ENCODE data around the gene NOB1. TPM values are rescaled to one million over a fixed set of nuclear protein-coding genes. Genes with fewer than 3 reads are reported as not detected.
A peak's percentile ranks its signal among the peaks of the same experiment; 100 is the strongest.

Gene NOB1
- total RNA-seq, 1 experiment from 2014 or later = 48.3 TPM

DNA sequence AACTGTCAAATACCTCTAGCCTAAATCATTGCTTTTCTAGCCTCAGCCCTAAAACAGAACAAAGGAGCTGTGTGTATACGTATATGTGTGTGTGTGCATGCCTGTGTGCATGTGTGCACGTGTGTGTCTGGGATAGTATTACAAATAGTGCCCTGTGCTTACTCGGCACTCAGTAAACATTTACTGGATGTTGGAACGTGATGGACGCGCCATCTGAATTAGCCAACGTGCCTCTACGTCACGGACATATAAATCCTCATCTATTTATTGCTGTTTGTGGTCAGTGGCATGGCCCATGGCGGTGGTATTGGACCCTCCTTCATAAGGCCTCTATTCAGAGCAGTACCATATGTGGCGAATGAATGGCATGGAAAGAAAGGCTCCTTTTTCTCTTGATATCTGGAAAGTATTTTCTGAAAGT is 44.9 kb upstream of the NOB1 start:
- POLR2A ChIA-PET = no interaction called here
- Histone ChIP-seq H3K4me3 (ENCODE audit: low read depth in 2 of 2, low read length in 2 of 2) (no peak overlapping the region), H3K27ac (ENCODE audit: low read length) (no peak overlapping the region), H3K9me3 (ENCODE audit: control insufficient read depth, insufficient read depth, low read depth, low read length) (no peaks in the 10 kb centered on the region), H3K36me3 (ENCODE audit: control insufficient read depth, insufficient read depth, low read length) (no peaks in the 10 kb centered on the region), H3K4me1 (ENCODE audit: control insufficient read depth, insufficient read depth, low read length) (no peaks in the 10 kb centered on the region), H3K27me3 (ENCODE audit: control insufficient read depth, insufficient read depth, low read length) (no peaks in the 10 kb centered on the region)
- TF ChIP-seq, protein P1, sequence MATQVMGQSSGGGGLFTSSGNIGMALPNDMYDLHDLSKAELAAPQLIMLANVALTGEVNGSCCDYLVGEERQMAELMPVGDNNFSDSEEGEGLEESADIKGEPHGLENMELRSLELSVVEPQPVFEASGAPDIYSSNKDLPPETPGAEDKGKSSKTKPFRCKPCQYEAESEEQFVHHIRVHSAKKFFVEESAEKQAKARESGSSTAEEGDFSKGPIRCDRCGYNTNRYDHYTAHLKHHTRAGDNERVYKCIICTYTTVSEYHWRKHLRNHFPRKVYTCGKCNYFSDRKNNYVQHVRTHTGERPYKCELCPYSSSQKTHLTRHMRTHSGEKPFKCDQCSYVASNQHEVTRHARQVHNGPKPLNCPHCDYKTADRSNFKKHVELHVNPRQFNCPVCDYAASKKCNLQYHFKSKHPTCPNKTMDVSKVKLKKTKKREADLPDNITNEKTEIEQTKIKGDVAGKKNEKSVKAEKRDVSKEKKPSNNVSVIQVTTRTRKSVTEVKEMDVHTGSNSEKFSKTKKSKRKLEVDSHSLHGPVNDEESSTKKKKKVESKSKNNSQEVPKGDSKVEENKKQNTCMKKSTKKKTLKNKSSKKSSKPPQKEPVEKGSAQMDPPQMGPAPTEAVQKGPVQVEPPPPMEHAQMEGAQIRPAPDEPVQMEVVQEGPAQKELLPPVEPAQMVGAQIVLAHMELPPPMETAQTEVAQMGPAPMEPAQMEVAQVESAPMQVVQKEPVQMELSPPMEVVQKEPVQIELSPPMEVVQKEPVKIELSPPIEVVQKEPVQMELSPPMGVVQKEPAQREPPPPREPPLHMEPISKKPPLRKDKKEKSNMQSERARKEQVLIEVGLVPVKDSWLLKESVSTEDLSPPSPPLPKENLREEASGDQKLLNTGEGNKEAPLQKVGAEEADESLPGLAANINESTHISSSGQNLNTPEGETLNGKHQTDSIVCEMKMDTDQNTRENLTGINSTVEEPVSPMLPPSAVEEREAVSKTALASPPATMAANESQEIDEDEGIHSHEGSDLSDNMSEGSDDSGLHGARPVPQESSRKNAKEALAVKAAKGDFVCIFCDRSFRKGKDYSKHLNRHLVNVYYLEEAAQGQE (IDR thresholded peaks at IDR 0.05; ENCODE audit: insufficient read depth in 1 of 2, low read depth in 2 of 2, low read length in 1 of 2) = no peak
- TF ChIP-seq SIN3A (IDR thresholded peaks at IDR 0.05; ENCODE audit: borderline replicate concordance, insufficient read depth, low read depth, low read length) = no peak
- no peak for TF ChIP-seq TCF7L2 (IDR thresholded peaks at IDR 0.05; ENCODE audit: low read depth, low read length)
- no peak for TF ChIP-seq POLR2AphosphoS5 (IDR thresholded peaks at IDR 0.05; ENCODE audit: low read depth, low read length)
- ATAC-seq (no peak), DNase-seq (ENCODE audit: low read depth, low spot score) (no peak)
- BruUV-seq (replicated peaks) = no TSS peak
- in situ Hi-C loops (cut with HindIII; ENCODE audit: low pct_unique_long_range_greater_than_20kb, low sequenced_read_pairs) = no loop called here
- intact Hi-C loops (cut with micrococcal nuclease; ENCODE audit: unreplicated experiment) = loop anchor here (5.0 kb wide), 1 partner anchor 128 kb away; no protein-coding TSS in a partner anchor
- CTCF ChIA-PET = interaction anchor here (0.6 kb wide), 1 partner anchor 38 kb away, joined by 7 read pairs; the partner anchor contains the start of gene WWP2

DNA sequence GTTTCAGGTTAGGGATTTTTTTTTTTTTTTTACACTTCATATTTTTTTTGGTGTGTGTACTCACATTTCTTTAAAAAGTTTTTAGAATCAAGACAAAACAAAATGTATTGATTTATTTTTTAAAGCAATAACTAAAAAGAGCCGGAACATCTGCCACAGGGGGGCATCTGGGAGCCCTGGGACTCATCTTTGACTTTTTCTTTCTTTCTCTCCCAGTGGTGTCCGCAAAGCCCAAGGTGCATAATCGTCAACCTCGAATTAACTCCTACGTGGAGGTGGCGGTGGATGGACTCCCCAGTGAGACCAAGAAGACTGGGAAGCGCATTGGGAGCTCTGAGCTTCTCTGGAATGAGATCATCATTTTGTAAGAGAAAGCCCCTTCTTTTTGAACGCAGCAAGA is 43.7 kb upstream of the NOB1 start:
- no peak for ATAC-seq
- BruUV-seq (replicated peaks) = no TSS peak
- TF ChIP-seq, protein P1 (IDR thresholded peaks at IDR 0.05; ENCODE audit: insufficient read depth in 1 of 2, low read depth in 2 of 2, low read length in 1 of 2) = no peak
- TF ChIP-seq, protein P2, sequence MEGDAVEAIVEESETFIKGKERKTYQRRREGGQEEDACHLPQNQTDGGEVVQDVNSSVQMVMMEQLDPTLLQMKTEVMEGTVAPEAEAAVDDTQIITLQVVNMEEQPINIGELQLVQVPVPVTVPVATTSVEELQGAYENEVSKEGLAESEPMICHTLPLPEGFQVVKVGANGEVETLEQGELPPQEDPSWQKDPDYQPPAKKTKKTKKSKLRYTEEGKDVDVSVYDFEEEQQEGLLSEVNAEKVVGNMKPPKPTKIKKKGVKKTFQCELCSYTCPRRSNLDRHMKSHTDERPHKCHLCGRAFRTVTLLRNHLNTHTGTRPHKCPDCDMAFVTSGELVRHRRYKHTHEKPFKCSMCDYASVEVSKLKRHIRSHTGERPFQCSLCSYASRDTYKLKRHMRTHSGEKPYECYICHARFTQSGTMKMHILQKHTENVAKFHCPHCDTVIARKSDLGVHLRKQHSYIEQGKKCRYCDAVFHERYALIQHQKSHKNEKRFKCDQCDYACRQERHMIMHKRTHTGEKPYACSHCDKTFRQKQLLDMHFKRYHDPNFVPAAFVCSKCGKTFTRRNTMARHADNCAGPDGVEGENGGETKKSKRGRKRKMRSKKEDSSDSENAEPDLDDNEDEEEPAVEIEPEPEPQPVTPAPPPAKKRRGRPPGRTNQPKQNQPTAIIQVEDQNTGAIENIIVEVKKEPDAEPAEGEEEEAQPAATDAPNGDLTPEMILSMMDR (IDR thresholded peaks at IDR 0.05) = peak; percentile 41
- no peak for TF ChIP-seq POLR2AphosphoS5 (IDR thresholded peaks at IDR 0.05; ENCODE audit: low read depth, low read length)
- H3K4me3 ChIP-seq (ENCODE audit: low read depth in 2 of 2, low read length in 2 of 2) = no peak overlapping the region
- in situ Hi-C loops (cut with HindIII; ENCODE audit: low pct_unique_long_range_greater_than_20kb, low sequenced_read_pairs) (no loop called here), intact Hi-C loops (cut with micrococcal nuclease; ENCODE audit: unreplicated experiment) (loop anchor here (5.0 kb wide), 1 partner anchor 129 kb away; no protein-coding TSS in a partner anchor)
- no peaks in the 10 kb centered on the region for H3K36me3 ChIP-seq (ENCODE audit: control insufficient read depth, insufficient read depth, low read length)
- H3K4me1 ChIP-seq (ENCODE audit: control insufficient read depth, insufficient read depth, low read length) = no peaks in the 10 kb centered on the region
- CTCF ChIA-PET = no interaction called here
- no peak overlapping the region for H3K27ac ChIP-seq (ENCODE audit: low read length)
- no peak for DNase-seq (ENCODE audit: low read depth, low spot score)
- no peaks in the 10 kb centered on the region for H3K9me3 ChIP-seq (ENCODE audit: control insufficient read depth, insufficient read depth, low read depth, low read length)
- H3K27me3 ChIP-seq (ENCODE audit: control insufficient read depth, insufficient read depth, low read length) = no peaks in the 10 kb centered on the region
- POLR2A ChIA-PET = interaction anchor here (0.6 kb wide), 1 partner anchor 169 kb away, joined by 3 read pairs; no protein-coding TSS in a partner anchor

All from Panc1 (cell line).